GM12878 (cell line): ENCODE results near the gene MARCHF4. TPM values are rescaled to one million over a fixed set of nuclear protein-coding genes. Genes with fewer than 3 reads are reported as not detected.

Experiments
- ATAC-seq: fragments of 200-7000 bp; cut with Tn5 transposase; 3 replicates; pipeline ENCODE4 v1.9.1; 2020; ENCODE audit warnings: mild to moderate bottlenecking, moderate library complexity
- BruUV-seq: library from RNA; stranded (reverse); fragments of 400-500 nt; replicated peaks from 2 replicates; lab custom pipeline; 2021; lab: Mats Ljungman, UMichigan
- CTCF ChIA-PET: fragments of 300-600 bp; sonication (Branson Sonifier 250); formaldehyde crosslinking; extraction: SDS; loops from one replicate; lab custom pipeline; 2021; ENCODE audit warnings: inconsistent platforms; lab: Yijun Ruan, JAX
- POLR2A ChIA-PET: fragments of 350-600 bp; formaldehyde crosslinking; extraction: SDS; loops from one replicate; lab custom pipeline; 2021; ENCODE audit warnings: inconsistent platforms; lab: Charles Lee
- RAD21 ChIA-PET: fragments of 300-600 bp; sonication (Branson Sonifier 250); formaldehyde crosslinking; loops from one replicate; lab custom pipeline; 2023; ENCODE audit warnings: antibody characterized with exemption; ENCODE audit not compliant: unreplicated experiment; lab: Charles Lee
- SMC1A ChIA-PET: fragments of 300-600 bp; sonication (Branson Sonifier 250); formaldehyde crosslinking; loops from one replicate; lab custom pipeline; 2023; ENCODE audit not compliant: unreplicated experiment, uncharacterized antibody; lab: Charles Lee
- DNase-seq: peaks from one replicate; pipeline ENCODE4 v3.0.0-alpha.2; 2011; ENCODE audit warnings: low read depth, low spot score
- FAIRE-seq: peaks from 3 replicates; lab custom pipeline; 2011; peaks lifted over from hg19 to GRCh38; lab: Jason Lieb, UNC
- H2AFZ ChIP-seq: 2 replicates; pipeline ENCODE4 v1.6.0; 2011; ENCODE audit warnings: low read depth, low read length, control low read depth; ENCODE audit not compliant: control insufficient read depth
- H3K27ac ChIP-seq: 2 replicates; pipeline ENCODE4 v1.5.1; 2011; ENCODE audit warnings: control low read depth; ENCODE audit not compliant: control insufficient read depth, insufficient read depth
- H3K27me3 ChIP-seq, 2 experiments: replicated peaks in 1 of 2; 2 replicates each; pipeline versions ENCODE4 v1.6.0 to v1.6.1; 2011; ENCODE audit warnings: low read length in 1 of 2; ENCODE audit not compliant: control insufficient read depth in 2 of 2, insufficient read depth in 2 of 2
- H3K36me3 ChIP-seq, 2 experiments: 2 replicates each; pipeline ENCODE4 v1.5.1; 2011; ENCODE audit warnings: low read length in 1 of 2; ENCODE audit not compliant: control insufficient read depth in 2 of 2, insufficient read depth in 2 of 2
- H3K4me1 ChIP-seq: 2 replicates; pipeline ENCODE4 v1.6.1; 2011; ENCODE audit warnings: mild to moderate bottlenecking, low read length, moderate library complexity, mixed read lengths; ENCODE audit not compliant: control insufficient read depth, insufficient read depth
- H3K4me2 ChIP-seq: 2 replicates; pipeline ENCODE4 v1.6.0; 2011; ENCODE audit warnings: control low read depth; ENCODE audit not compliant: control insufficient read depth, insufficient read depth
- H3K4me3 ChIP-seq: fragments of 200-600 bp; sonication (generic); 2 replicates; pipeline ENCODE4 v1.5.1; 2016
- H3K79me2 ChIP-seq: 2 replicates; pipeline ENCODE4 v1.6.0; 2011; ENCODE audit warnings: low read length; ENCODE audit not compliant: control insufficient read depth, insufficient read depth
- H3K9ac ChIP-seq: 2 replicates; pipeline ENCODE4 v1.8.0; 2011; ENCODE audit warnings: low read length, control low read depth, mixed read lengths; ENCODE audit not compliant: control insufficient read depth, insufficient read depth
- H3K9me3 ChIP-seq: replicated peaks from 3 replicates; pipeline ENCODE4 v1.5.1; 2011; ENCODE audit warnings: mild to moderate bottlenecking, low read length; ENCODE audit not compliant: control insufficient read depth, insufficient read depth
- H4K20me1 ChIP-seq: 2 replicates; pipeline ENCODE4 v1.6.0; 2011; ENCODE audit not compliant: control insufficient read depth, insufficient read depth
- ATF2 ChIP-seq: IDR thresholded peaks from 2 replicates; pipeline ENCODE4 v1.6.1; 2012; ENCODE audit warnings: low read length, inconsistent platforms
- CREM ChIP-seq: IDR thresholded peaks from 2 replicates; pipeline ENCODE4 v1.6.1; 2014; ENCODE audit warnings: antibody characterized with exemption, low read depth
- EED ChIP-seq: sonication (generic); IDR thresholded peaks from 2 replicates; pipeline ENCODE4 v1.6.1; 2016; ENCODE audit warnings: antibody characterized with exemption, low read depth
- FOXK2 ChIP-seq: fragments of 450-650 bp; IDR thresholded peaks from 2 replicates; pipeline ENCODE4 v1.6.1; 2017; ENCODE audit warnings: mild to moderate bottlenecking, moderate library complexity
- FOXM1 ChIP-seq: IDR thresholded peaks from 2 replicates; pipeline ENCODE4 v1.6.1; 2012; ENCODE audit warnings: low read depth, mild to moderate bottlenecking, inconsistent platforms, low read length, moderate library complexity
- GATAD2B ChIP-seq: fragments of 450-650 bp; conservative IDR thresholded peaks from 2 replicates; pipeline ENCODE4 v1.6.1; 2017; ENCODE audit warnings: low read depth, mild to moderate bottlenecking, moderate library complexity
- IRF3 ChIP-seq: fragments of 450-650 bp; IDR thresholded peaks from 2 replicates; pipeline ENCODE4 v1.6.1; 2014; ENCODE audit warnings: mild to moderate bottlenecking
- JUND ChIP-seq: IDR thresholded peaks from 2 replicates; pipeline ENCODE4 v1.6.1; 2012; ENCODE audit warnings: low read depth, mild to moderate bottlenecking, low read length, improper control_type of control experiment, moderate library complexity
- MTA2 ChIP-seq: fragments of 450-650 bp; IDR thresholded peaks from 2 replicates; pipeline ENCODE4 v1.6.1; 2016; ENCODE audit warnings: low read depth, mild to moderate bottlenecking, moderate library complexity
- NKRF ChIP-seq: fragments of 450-650 bp; conservative IDR thresholded peaks from 2 replicates; pipeline ENCODE4 v1.6.1; 2017; ENCODE audit warnings: mild to moderate bottlenecking, moderate library complexity
- NRF1 ChIP-seq: conservative IDR thresholded peaks from 2 replicates; pipeline ENCODE4 v1.6.1; 2011; ENCODE audit warnings: mild to moderate bottlenecking, low read depth, low read length, improper control_type of control experiment
- PAX8 ChIP-seq: fragments of 450-650 bp; IDR thresholded peaks from 2 replicates; pipeline ENCODE4 v1.6.1; 2017; ENCODE audit warnings: mild to moderate bottlenecking, moderate library complexity
- POLR2A ChIP-seq: IDR thresholded peaks from 2 replicates; pipeline ENCODE4 v1.6.1; 2011; ENCODE audit warnings: low read depth, mild to moderate bottlenecking, low read length
- RAD51 ChIP-seq: fragments of 450-650 bp; IDR thresholded peaks from 2 replicates; pipeline ENCODE4 v1.6.1; 2016; ENCODE audit warnings: moderate library complexity, mild to moderate bottlenecking, inconsistent platforms
- RFX5 ChIP-seq: IDR thresholded peaks from 2 replicates; pipeline ENCODE4 v1.6.1; 2011; ENCODE audit warnings: low read depth, low read length, improper control_type of control experiment
- SUZ12 ChIP-seq: fragments of 200-600 bp; sonication (generic); IDR thresholded peaks from one replicate; pipeline ENCODE4 v1.6.1; 2018; ENCODE audit warnings: antibody characterized with exemption, mild to moderate bottlenecking; ENCODE audit not compliant: unreplicated experiment
- YY1 ChIP-seq: IDR thresholded peaks from 2 replicates; pipeline ENCODE4 v1.6.1; 2011; ENCODE audit warnings: low read depth, mild to moderate bottlenecking, low read length
- ZNF217 ChIP-seq: fragments of 450-650 bp; IDR thresholded peaks from 2 replicates; pipeline ENCODE4 v1.6.1; 2017; ENCODE audit warnings: antibody characterized with exemption, mild to moderate bottlenecking
- ZSCAN29 ChIP-seq: fragments of 450-650 bp; IDR thresholded peaks from 2 replicates; pipeline ENCODE4 v1.6.1; 2017; ENCODE audit warnings: mild to moderate bottlenecking, moderate library complexity
- WGBS: methylation state at CpG from one replicate; pipeline ENCODE4 v1.1.6; 2016; ENCODE audit warnings: low lambda C conversion rate; ENCODE audit not compliant: insufficient replicate concordance, insufficient coverage; ENCODE audit errors: missing lambda C conversion rate; 5-methylcytosine and 5-hydroxymethylcytosine counted together
- in situ Hi-C: fragments of 300-500 bp; cut with MboI; formaldehyde crosslinking; loops from 9 replicates; pipeline ENCODE4 v1.14.3; 2018; ENCODE audit warnings: mixed read lengths
- intact Hi-C: fragments of 100-400 bp; cut with micrococcal nuclease; formaldehyde crosslinking; loops from one replicate; pipeline ENCODE4 v1.14.2; 2022; ENCODE audit not compliant: unreplicated experiment
- polyA plus RNA-seq, 11 experiments: library from polyadenylated mRNA; depleted of rRNA in 4 of 11; unstranded in 6 of 11; stranded (reverse) in 5 of 11; fragments of >200 nt; fragmentation: Nextera tagmentation in 4 of 11; fragmentation: Illumina TruSeq in 1 of 11; extraction: Ambion mirVana in 4 of 11; extraction: Trizol in 1 of 11; gene quantifications; 1 replicate in 1 of 11; 2 replicates in 10 of 11; pipeline versions ENCODE4 v1.2.1 to v1.2.3, GENCODE V29; 2011 to 2016; ENCODE audit warnings: inconsistent platforms in 2 of 11, missing spikeins in 2 of 11, low read depth in 1 of 11
- total RNA-seq, 4 experiments: library from RNA; depleted of rRNA in 3 of 4; stranded (reverse); fragments of >200 nt in 3 of 4; fragmentation: Illumina TruSeq in 1 of 4; extraction: Trizol in 1 of 4; gene quantifications; 2 replicates each; pipeline versions ENCODE4 v1.2.1 to v1.2.3, GENCODE V29; 2013 to 2021

Gene MARCHF4
- total and polyA plus RNA-seq, 10 of the 15 experiments (the other 5 are each of a cell fraction or from before 2014, with no cell fraction given): not detected

GRCh38 chr2:216352653-216353270, 19.5 kb downstream of the MARCHF4 start:
- intact Hi-C loops: no loop called here
- in situ Hi-C loops: no loop called here
- no peaks in the 10 kb centered on the region for H3K36me3 ChIP-seq
- H3K27me3 ChIP-seq: no peaks in the 10 kb centered on the region
- no peak overlapping the region for H3K4me3 ChIP-seq
- no peak overlapping the region for H3K27ac ChIP-seq
- ChIA-PET CTCF (no interaction called here), RAD21 (no interaction called here), POLR2A (no interaction called here), SMC1A (no interaction called here)
- TF ChIP-seq RFX5 (no peak), JUND (no peak), ZSCAN29 (no peak), RAD51 (no peak), SUZ12 (no peak), ZNF217 (no peak), MTA2 (no peak), YY1 (no peak), POLR2A (no peak), ATF2 (no peak), FOXK2 (no peak), NRF1 (no peak), IRF3 (no peak), PAX8 (no peak), EED (no peak), FOXM1 (no peak), GATAD2B (no peak), NKRF (no peak), CREM (no peak)
- no peak for FAIRE-seq
- no peak for ATAC-seq
- 12% methylated on average over 5 of the region's 5 CpGs for WGBS
- no peak for DNase-seq
- no peaks in the 10 kb centered on the region for H4K20me1 ChIP-seq
- no peaks in the 10 kb centered on the region for H3K9me3 ChIP-seq
- no peaks in the 10 kb centered on the region for H3K4me1 ChIP-seq
- BruUV-seq: no TSS peak
- H3K4me2 ChIP-seq: no peak overlapping the region
- H2AFZ ChIP-seq: no peak overlapping the region
- H3K79me2 ChIP-seq: no peaks in the 10 kb centered on the region
- no peak overlapping the region for H3K9ac ChIP-seq
